HG02678 (cell line): ENCODE data around the gene TSHZ1.
"Not testable (repeated sequence)": the region's sequence is repeated elsewhere in the genome, so short reads cannot be mapped to it uniquely, and the experiment has no call there.

Experiments
- ATAC-seq: cut with Tn5 transposase; IDR thresholded peaks from one replicate; pipeline ENCODE4 v1.9.1; 2021; ENCODE audit warnings: mild to moderate bottlenecking, moderate library complexity; ENCODE audit not compliant: unreplicated experiment

Gene TSHZ1

DNA sequence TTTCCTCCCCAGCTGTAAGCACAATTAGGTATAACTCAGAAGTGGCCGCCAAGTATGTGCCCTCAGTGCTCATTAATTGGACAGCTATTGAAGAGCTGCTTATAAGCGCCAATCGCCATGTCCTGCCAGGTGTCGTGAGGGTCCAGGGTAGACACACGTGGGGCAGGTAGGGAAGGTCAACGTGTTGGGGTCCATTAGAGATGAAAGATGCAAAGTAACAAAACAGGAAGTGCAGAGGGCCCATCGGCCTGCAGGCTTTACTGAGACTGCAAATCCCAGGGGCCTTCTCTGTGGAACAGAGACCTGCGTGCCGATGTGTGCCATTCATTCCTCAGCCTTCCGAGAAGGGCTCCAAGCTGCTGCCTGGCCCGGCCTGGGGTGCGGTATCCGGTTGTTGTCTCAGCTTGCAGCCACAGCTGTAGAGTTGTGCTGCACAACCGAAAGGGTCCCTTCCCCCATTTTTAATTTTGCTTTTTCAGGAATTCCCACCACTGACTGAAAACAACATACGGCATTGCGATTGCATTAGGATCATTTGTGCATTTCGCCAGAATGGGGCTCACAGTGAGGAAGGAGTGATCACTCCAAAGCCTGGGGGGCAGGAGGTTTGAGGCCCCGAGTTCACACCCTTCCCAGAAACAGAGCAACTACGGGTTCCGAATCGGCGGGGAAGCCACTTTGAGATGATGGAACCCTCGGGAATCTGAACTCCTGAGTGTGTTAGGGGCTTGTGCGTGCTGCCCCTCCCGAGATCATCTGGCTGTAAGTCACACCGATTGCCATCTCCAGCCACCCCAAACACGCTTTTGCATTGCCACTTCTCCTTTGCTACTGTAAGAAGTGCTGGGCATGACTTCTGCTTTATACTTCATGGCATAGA is 94.3 kb downstream of the TSHZ1 start:
- no peak for ATAC-seq

DNA sequence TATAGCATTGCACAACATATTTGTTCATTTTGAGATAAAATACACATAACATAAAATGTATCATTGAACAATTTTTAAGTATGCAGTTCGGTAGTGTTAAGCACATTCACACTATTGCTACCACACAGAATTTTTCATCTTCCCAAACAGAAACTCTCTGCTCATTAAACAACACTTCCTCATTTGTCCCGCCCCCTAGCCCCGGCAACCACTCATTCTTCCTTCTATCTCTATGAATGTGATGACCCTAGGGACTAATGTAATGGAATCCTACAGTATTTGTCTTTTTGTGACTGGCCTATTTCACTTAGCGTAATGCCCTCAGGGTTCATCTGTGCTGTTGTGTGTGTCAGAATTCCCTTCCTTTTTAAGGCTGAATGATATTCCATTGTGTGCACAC is 95.4 kb downstream of the TSHZ1 start:
- no peak for ATAC-seq

DNA sequence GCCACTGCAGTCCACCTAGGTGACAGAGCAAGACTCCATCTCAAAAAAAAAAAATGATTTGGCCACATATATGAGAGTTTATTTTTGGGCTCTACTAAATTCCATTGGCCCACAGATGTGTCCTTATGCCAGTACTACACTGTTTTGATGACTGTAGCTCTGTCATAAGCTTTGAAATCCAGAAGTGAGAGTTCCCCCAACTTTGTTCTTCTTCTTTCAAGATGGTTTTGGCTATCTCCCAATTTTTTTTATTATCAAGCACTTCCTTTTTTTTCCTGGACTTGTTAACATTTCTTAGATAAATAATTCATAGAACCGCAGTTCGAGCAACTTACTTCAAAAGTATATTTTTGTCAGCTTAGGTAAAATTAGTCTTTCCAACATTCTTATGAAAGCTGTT is 96.9 kb downstream of the TSHZ1 start:
- ATAC-seq = no peak

DNA sequence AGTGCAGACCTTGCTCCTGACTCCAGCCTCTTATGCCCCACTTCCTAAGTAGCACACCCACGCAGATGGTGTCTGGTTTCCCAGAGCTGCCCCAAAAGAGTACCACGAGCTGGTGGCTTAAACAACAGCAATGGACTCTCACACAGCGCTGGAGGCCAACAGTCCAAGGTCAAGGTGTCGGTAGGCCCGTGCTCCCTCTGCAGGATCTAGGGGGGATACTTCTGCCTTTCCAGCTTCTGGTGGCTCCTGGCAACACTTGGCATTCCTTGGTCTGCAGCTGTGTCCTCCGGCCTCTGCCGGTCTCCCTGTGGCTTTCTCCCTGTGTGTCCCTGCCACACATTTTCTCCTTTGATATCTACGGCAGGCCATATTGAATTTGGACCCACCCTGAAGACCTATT is 99.0 kb downstream of the TSHZ1 start:
- ATAC-seq = no peak

DNA sequence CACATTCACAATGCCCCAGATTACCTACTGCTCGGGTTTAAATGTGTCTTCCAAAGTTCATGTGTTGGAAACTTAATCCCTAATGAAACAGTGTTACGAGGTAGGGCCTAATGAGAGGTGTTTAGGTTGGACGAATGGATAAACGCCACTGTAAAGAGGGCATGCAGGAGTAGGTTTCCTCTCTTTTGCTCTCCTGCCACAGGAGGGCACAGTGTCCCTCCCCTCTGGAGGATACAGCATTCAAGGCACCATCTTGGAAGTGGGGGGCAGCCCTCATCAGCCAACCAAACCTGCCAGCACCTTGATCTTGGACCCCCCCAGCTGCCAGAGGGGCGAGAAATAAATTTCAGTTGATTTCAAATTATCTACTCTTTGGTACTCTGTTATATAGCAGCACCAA is 103.5 kb downstream of the TSHZ1 start:
- no peak for ATAC-seq

DNA sequence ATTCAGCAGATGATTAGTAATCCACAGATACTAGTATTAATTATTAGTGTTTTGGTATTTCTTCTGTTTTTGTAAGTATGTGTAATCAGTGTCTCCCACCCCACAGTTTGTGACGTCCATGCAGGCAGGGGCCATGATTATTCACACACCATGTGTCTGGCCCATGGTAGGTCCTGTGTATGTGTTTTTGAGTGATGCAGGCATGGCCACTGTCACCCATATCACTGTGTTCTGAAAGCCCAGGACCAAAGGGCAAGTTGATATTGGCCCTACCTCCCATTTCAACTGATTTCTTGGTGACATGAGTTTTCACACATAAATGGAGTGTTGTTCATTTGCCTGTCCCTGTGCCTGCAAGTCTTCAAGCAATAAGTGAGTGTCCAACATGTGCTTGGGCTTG is 104.0 kb downstream of the TSHZ1 start:
- no peak for ATAC-seq

DNA sequence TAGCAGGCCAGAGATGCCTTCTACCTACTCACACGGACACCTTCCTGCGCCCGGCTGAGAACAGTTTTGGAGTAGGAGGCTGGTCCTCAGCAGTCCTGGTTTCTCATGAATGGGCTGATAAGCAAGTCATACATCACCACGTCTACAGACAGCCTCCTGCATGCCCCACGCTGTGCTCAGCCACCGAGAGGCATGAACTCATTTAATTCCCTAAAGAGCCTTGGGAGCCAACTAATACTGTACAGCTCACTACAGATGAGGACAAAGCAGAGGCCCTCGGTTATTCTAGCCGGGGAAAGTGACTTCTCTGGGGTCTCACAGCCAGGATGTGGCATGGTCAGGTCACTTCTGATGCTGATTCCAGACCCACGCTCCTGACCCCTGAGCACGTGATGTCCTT is 105.6 kb downstream of the TSHZ1 start:
- no peak for ATAC-seq

DNA sequence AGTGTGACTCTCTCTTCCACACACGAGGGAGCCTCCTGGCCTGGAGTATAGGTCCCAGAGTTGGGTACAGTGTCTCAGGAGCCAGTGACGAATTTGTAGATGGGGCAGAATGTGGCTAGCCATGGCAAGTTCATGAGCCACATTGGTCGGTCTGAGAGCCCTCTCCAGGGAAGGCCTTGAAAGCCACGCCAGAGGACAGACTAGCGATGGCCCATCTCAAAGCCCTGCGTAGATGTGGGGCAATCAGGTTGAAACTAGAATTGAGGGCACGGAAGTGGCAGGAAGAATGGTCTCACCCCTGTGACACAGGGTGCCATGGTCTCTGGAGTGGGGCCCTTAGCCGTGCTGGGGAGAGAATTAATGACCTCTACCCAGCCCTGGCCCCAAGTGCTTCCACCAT is 106.2 kb downstream of the TSHZ1 start:
- no peak for ATAC-seq

DNA sequence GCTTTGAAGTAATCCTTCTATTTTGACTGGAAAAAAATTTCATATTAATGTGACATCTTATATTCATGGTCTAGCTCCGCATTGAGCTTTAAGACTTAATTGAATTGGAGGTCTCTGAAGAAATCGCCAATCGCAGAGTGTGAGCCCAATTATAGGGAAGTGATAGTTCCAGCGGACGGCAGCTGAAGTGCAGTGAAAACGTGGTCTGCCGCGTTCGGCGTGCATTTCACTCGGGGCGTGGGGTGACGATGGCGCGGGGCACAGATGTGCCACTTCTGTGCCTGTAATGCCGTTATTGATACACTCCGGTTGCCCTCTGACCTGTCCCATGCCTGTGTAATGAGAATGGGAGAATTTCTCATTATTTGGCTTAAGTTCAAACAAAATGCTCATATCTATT is 106.7 kb downstream of the TSHZ1 start:
- no peak for ATAC-seq

DNA sequence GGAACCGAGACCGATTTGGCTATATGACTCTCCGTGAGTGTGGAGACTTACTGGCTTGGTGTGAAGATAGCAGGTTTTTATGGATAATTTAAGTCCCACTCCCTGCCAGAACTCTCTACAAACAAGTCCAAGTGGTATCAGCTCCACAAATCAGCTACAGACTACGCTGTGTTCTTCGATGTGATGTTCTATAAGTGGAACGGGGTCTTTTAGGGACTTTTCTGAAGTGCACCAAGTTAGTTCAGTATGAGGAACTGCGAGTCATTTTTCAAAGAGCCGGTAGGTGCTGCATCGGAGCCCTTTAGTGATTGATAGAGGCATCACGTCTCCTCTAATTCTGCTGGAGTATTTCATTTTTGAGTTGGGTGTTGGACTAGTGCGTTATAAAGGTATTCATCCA is 107.1 kb downstream of the TSHZ1 start:
- ATAC-seq = peak; percentile 60

DNA sequence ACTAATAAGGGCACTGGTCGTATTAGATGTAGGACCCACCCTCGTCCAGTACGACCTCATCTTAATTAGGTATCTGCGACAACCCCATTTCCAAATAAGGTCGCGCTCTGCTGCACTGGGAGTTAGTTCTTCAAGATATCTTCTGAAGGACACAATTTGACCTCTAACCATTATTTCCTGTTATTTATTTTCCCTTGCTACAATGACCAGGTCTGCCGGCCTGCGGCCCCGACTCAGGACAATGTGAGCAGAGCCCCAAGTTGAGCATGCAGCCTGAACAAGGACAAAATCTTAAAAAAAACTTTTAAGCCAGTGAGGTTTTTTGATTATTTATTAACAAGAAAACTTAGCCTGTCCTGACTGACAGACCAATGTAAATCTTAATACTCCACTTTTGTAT is 109.3 kb downstream of the TSHZ1 start:
- no peak for ATAC-seq

DNA sequence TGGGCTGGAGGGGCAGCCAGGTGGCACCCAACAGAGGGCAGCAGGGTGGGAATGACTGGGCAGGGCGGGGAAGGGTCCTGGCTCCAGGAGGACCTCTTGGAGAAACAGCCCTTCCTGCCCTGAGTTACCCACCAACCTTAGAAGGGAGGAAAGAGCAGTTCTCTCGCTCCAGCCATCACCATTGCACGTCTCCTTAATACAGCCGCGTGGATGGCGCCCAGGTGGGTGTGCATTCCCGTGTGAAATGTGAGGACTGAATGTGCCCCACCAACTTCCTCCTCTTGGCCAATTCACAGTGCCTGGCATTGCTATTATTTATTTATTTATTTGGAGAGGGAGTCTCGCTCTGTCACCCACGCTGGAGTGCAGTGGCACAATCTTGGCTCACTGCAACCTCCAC is 109.9 kb downstream of the TSHZ1 start:
- no peak for ATAC-seq

DNA sequence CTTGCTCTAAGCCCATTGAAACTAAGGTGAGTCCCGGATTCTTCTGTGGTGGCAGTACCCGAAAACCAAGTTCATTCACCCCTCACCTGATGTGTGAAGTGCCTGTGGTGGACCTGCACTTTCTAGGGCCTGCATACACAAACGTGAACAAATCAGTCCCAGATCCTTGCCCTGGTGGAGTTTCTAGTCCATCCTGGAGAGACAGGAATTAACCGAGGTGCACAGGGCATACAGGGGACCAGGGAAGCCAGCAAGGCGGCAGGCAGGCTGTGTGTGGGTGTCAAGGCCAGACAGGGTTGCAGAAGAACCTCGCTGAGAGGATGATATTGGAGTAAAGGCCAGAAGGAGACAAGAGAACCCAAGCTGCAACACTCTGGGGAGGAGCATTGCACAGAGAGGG is 110.8 kb downstream of the TSHZ1 start:
- ATAC-seq = no peak

DNA sequence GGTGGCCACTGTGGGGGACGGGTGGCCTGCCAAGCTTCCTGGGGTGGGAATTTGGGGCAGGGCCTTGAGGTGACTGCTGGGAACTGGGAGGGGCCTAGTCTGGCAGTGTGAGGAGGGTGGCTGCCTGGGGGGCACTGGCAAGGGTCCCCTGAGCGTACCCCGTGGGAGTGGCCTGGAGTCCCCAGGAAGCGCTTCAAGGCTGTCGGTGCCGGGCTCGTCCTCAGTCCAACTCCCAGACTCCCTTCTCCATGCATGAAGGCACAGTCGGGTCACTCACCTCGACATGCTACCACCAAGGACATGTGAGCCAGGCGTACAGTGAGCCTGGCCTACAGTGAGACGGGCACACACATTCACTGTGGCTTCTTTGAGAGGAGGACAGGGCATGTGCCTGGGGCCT is 111.6 kb downstream of the TSHZ1 start:
- ATAC-seq = no peak

DNA sequence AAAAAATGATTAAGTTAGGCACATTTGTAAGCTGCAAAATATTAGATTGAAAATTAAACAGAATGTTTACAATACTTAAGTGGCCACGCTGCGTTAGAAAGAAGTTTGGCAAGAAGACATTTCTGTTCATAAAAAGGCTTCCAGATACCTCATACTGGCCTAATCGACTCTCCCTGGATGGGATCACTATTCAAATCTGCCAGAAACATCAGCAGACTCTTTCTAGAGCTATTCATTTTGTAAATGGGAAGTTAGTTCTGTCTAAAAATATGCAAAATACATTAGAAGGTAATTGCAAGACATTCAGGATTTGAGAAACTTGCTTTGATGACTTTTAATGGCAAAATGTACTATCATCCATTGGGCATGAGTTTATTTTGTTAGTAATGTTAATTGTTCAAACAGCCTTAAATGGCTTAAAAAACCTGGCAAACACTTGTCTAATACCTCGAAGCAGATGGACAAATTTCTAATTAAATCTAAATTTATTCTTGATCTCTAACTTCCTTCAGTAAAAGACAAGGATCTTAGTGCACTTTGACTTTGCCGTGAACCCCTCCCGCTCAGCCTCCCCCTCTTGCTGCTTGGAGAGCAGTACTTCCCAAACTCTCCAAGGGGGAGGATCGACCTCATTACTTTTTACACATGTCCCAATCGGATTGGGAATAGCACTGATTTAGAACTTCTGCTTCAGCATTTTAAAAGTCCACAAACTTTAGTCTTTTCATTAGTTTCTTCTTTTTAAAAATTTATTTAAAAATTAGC is 113.4 kb downstream of the TSHZ1 start:
- no peak for ATAC-seq

DNA sequence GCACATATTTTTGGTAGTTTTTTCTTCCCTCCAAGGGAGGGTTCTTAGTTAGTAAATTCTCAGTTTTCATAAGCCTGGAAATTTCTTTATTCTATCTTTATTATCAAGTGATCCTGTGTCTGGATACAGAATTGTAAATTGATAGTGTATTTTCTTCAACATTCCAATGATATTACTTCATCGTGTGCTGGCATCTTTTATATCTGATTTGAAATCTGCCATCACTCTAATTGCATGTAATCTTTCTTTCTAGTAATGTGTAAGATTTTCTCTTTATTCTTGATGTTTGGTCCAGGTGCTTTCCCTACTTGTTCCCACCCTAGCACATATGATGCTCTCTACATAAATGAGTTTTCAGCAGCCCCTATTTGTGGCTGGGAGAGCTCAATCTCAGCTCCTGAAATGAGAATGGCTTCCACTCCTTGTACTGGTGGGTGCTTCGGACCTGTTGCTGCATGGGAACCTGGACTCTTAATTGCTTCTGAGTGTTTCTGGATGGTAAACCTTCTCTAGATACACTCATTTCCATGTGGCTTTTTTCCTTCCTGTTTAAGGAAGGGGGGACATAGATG is 114.2 kb downstream of the TSHZ1 start:
- no peak for ATAC-seq

DNA sequence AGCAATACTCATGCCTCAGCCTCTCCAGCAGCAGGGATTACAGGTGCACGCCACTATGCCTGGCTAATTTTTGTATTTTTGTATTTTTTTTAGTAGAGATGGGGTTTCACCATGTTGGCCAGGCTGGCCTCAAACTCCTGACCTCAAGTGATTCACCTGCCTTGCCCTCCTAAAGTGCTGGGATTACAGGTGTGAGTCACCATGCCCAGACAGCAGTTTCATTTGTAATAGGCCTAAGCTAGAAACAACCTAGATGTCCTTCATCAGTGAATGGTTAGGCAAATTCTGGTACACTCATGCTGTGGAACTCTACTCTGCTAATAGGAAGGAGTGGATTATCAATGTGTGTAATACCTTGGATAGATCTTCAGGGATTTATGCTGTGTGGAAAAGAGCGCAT is 119.2 kb downstream of the TSHZ1 start:
- not testable (repeated sequence) for ATAC-seq

DNA sequence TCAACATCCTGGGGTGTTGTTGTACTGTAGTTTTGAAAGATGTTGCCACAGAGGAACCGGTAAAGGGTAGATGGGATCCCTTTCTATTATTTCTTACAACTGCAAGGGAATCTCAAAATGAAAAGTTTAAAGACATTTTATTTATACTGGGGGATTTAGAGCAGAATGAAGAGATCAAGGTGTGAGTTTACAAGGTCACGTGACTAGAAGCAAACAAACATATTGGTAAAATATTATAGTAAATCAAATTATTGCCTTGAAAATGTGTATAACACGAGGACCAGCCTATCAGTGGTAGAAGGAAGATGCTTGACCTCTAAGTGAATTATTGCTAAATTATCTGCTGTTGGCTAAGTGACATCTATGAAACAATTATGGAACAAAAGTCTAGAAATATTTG is 119.7 kb downstream of the TSHZ1 start:
- no peak for ATAC-seq

DNA sequence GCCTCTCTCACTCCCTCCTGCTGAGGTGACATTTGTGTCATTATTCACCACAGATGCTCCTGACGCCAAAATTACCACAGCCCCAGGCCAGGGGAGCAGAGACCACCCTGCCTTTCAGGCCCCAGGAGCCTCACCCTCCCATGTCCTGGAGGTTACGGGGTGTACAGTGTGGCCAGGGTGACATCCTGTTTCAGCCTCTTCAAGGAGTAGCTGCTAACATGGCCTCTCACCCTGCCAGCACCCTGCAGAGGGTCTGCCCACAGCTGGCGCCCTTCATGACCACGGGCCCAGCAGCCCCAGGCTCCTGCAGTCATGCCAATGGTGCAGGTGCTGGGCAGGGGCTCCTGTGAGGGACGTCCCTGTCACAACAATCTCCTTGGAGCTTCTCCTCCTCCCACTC is 124.3 kb downstream of the TSHZ1 start:
- no peak for ATAC-seq

DNA sequence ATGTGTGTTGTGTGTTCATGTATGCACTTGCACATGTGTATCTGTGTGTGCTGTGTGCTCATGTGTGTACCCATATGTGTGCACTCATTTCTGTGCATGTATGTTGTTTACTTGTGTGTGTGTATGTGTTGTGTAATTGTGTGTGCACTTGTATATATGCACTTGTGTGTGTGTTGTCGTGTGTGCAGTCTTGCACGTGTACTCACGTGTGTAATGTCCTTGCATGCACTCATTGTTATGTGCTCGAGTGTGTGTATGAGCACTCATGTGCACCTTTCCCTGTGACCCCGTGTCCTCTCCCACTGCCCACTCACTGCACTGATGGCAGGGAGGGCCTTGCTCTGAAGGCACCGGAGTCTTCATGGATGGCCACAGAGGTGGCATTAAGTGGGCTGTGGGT is 124.9 kb downstream of the TSHZ1 start:
- ATAC-seq = no peak

DNA sequence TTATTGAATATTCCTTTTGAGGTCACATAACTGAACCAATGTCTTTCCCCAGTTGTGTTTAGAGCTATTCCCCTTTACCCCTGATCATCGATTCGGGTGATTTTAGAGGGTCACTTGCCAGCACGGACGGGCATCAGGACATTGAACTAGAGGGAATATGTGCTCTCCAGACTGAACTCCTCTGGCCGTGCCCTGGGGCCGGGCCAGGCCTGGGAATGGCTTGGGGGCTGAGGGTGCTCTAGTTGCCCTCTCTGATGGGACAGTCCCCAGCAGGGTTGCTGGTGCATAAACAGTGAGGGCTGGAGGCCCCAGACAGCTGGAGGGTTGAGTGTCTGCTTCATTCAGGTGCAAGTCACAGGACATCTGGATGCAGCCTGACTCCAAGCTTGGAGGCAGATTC is 126.2 kb downstream of the TSHZ1 start:
- ATAC-seq = no peak

DNA sequence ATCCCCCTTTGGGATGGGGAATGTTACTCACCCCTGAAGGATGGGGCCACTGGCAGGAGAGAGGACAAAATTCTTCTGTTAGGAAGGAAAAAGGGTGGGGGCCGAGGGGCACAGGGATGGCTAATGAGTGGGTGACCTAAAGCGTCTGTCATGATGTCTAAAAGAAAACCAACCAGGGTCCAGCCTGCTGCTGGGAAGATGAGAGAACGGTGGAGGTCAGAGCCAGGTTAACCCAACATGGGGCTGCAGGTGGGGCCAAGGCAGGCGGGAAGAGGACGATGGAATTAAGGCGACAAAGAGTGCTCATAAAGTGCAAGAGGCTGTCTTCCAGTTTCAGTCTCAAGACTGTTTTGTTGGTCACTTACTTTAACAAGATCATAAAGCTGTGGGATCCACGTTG is 126.8 kb downstream of the TSHZ1 start:
- no peak for ATAC-seq
